Measurements from ENCODE around the gene GRIK2. TPM values are rescaled to one million over a fixed set of nuclear protein-coding genes. Genes with fewer than 3 reads are reported as not detected.

The GRIK2 gene
- total RNA-seq, 1 donor from 2014 or later, result 2.8 TPM

DNA sequence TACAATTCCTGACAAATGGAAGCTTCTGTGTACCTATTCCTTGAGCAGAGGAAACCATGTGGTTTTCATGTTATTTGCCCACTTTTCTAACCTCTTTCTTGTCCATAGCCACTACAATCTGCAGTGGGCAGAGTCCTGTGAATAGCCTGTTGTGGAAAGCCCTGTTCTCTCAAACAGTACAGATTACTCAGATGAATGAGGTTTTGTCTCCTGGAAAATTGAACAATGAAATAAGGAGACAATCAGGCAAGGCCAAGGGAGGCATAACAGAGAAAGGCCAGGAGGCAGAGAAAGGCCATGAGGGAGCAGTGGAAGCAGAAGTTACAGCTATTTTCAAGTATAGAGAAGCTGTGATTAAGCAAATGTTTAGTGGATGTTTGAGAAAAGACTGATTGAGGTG lies 189.3 kb downstream of the GRIK2 start:
- Mint-ChIP-seq H3K4me3 (ENCODE audit: unreplicated experiment) (no peak overlapping the region), H3K36me3 (ENCODE audit: low read depth, unreplicated experiment) (no peaks in the 10 kb centered on the region), H3K4me1 (ENCODE audit: unreplicated experiment) (peaks cover 2% of the 10 kb centered on the region), H3K9me3 (ENCODE audit: unreplicated experiment) (no peaks in the 10 kb centered on the region), H3K27me3 (ENCODE audit: unreplicated experiment) (peaks cover 1% of the 10 kb centered on the region), H3K27ac (ENCODE audit: unreplicated experiment) (no peak overlapping the region)
- TF ChIP-seq, protein P1, sequence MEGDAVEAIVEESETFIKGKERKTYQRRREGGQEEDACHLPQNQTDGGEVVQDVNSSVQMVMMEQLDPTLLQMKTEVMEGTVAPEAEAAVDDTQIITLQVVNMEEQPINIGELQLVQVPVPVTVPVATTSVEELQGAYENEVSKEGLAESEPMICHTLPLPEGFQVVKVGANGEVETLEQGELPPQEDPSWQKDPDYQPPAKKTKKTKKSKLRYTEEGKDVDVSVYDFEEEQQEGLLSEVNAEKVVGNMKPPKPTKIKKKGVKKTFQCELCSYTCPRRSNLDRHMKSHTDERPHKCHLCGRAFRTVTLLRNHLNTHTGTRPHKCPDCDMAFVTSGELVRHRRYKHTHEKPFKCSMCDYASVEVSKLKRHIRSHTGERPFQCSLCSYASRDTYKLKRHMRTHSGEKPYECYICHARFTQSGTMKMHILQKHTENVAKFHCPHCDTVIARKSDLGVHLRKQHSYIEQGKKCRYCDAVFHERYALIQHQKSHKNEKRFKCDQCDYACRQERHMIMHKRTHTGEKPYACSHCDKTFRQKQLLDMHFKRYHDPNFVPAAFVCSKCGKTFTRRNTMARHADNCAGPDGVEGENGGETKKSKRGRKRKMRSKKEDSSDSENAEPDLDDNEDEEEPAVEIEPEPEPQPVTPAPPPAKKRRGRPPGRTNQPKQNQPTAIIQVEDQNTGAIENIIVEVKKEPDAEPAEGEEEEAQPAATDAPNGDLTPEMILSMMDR (IDR thresholded peaks at IDR 0.05; ENCODE audit: unreplicated experiment), result no peak
- no peak for DNase-seq (ENCODE audit: low spot score)

DNA sequence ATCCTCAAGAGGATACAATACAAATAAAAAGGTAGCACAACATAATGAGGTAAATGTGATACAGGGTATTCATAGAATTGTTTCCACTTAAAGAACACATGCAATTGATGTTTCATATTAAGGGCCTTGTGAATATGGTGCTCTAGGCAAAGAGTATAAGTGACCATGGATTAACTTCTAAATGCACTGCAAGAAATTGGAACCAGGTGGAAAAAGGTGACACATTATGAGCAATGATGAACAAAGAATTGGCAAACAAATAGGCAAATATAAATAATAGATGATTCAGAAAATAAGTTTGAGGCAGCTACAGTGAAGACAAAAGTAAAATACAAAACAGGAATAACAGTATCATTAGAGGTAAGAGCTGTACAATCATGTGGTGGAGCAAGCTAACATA lies 192.0 kb downstream of the GRIK2 start:
- H3K36me3 Mint-ChIP-seq (ENCODE audit: low read depth, unreplicated experiment), result no peaks in the 10 kb centered on the region
- H3K4me3 Mint-ChIP-seq (ENCODE audit: unreplicated experiment), result no peak overlapping the region
- no peak overlapping the region for H3K27ac Mint-ChIP-seq (ENCODE audit: unreplicated experiment)
- peaks cover 1% of the 10 kb centered on the region for H3K27me3 Mint-ChIP-seq (ENCODE audit: unreplicated experiment)
- DNase-seq (ENCODE audit: low spot score), result no peak
- H3K9me3 Mint-ChIP-seq (ENCODE audit: unreplicated experiment), result no peaks in the 10 kb centered on the region
- peaks cover 2% of the 10 kb centered on the region for H3K4me1 Mint-ChIP-seq (ENCODE audit: unreplicated experiment)
- TF ChIP-seq, protein P1 (IDR thresholded peaks at IDR 0.05; ENCODE audit: unreplicated experiment), result no peak

- H3K27me3 Mint-ChIP-seq (ENCODE audit: unreplicated experiment), result no peaks in the 10 kb centered on the region
Observed at GRCh38 chr6:101588343-101588742, 194.8 kb downstream of the GRIK2 start.

GRCh38 chr6:101595276-101595675 lies 201.8 kb downstream of the GRIK2 start:
- Mint-ChIP-seq H3K27ac (ENCODE audit: unreplicated experiment) (no peak overlapping the region), H3K36me3 (ENCODE audit: low read depth, unreplicated experiment) (no peaks in the 10 kb centered on the region), H3K4me3 (ENCODE audit: unreplicated experiment) (no peak overlapping the region), H3K4me1 (ENCODE audit: unreplicated experiment) (no peaks in the 10 kb centered on the region), H3K27me3 (ENCODE audit: unreplicated experiment) (no peaks in the 10 kb centered on the region), H3K9me3 (ENCODE audit: unreplicated experiment) (no peaks in the 10 kb centered on the region)
- no peak for DNase-seq (ENCODE audit: low spot score)
- TF ChIP-seq, protein P1 (IDR thresholded peaks at IDR 0.05; ENCODE audit: unreplicated experiment), result no peak

More at GRCh38 chr6:101588343-101588742, 194.8 kb downstream of the GRIK2 start:
- no peak overlapping the region for H3K27ac Mint-ChIP-seq (ENCODE audit: unreplicated experiment)
- no peaks in the 10 kb centered on the region for H3K9me3 Mint-ChIP-seq (ENCODE audit: unreplicated experiment)
- H3K36me3 Mint-ChIP-seq (ENCODE audit: low read depth, unreplicated experiment), result no peaks in the 10 kb centered on the region
- DNase-seq (ENCODE audit: low spot score), result no peak
- no peak overlapping the region for H3K4me3 Mint-ChIP-seq (ENCODE audit: unreplicated experiment)
- no peaks in the 10 kb centered on the region for H3K4me1 Mint-ChIP-seq (ENCODE audit: unreplicated experiment)
- TF ChIP-seq, protein P1 (IDR thresholded peaks at IDR 0.05; ENCODE audit: unreplicated experiment), result no peak

DNA sequence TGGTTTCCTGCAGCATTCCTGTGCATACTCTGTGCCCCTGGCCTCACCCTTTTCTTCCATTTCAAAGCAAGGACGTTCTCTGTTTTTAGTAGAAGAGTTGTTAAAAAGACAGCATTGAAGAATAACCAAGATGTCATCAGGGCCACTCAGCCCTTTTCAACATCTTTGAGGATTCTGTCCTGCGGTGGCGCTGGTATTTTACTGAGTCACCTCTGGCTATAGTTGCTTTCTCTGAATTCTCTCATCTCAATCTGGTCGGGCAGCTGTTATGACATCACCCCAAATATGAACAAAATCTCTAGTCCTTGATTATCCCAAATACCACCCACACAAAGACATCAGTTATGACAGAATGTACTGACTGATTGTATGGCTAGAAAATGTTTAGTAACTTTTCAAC lies 204.2 kb downstream of the GRIK2 start:
- H3K27me3 Mint-ChIP-seq (ENCODE audit: unreplicated experiment), result no peaks in the 10 kb centered on the region
- DNase-seq (ENCODE audit: low spot score), result no peak
- TF ChIP-seq, protein P1 (IDR thresholded peaks at IDR 0.05; ENCODE audit: unreplicated experiment), result no peak
- no peak overlapping the region for H3K27ac Mint-ChIP-seq (ENCODE audit: unreplicated experiment)
- no peaks in the 10 kb centered on the region for H3K9me3 Mint-ChIP-seq (ENCODE audit: unreplicated experiment)
- H3K4me3 Mint-ChIP-seq (ENCODE audit: unreplicated experiment), result no peak overlapping the region
- H3K36me3 Mint-ChIP-seq (ENCODE audit: low read depth, unreplicated experiment), result no peaks in the 10 kb centered on the region
- no peaks in the 10 kb centered on the region for H3K4me1 Mint-ChIP-seq (ENCODE audit: unreplicated experiment)

Measured in endothelial cell (in vitro differentiated cells).